K562 (cell line): ENCODE results near the gene H2BK1. TPM values are rescaled to one million over a fixed set of nuclear protein-coding genes. Genes with fewer than 3 reads are reported as not detected.

Source experiments
- ATF4 ChIP-seq: fragments of 450-650 bp; formaldehyde crosslinking; IDR thresholded peaks from 2 replicates; pipeline ENCODE4 v1.4.0; 2022; ENCODE audit warnings: mild to moderate bottlenecking, moderate library complexity
- CTBP1 ChIP-seq: fragments of 450-650 bp; IDR thresholded peaks from 2 replicates; pipeline ENCODE4 v1.6.1; 2016; ENCODE audit warnings: borderline replicate concordance
- EWSR1 ChIP-seq: fragments of 450-650 bp; IDR thresholded peaks from 2 replicates; pipeline ENCODE4 v1.6.1; 2018; ENCODE audit warnings: borderline replicate concordance, mild to moderate bottlenecking, low read depth, moderate library complexity; ENCODE audit not compliant: partially characterized antibody
- NEUROD1 ChIP-seq: fragments of 150-350 bp; IDR thresholded peaks from 2 replicates; pipeline ENCODE4 v1.6.1; 2014; ENCODE audit warnings: borderline replicate concordance, low read length, low read depth; ENCODE audit not compliant: partially characterized antibody
- NFE2 ChIP-seq: IDR thresholded peaks from 2 replicates; pipeline ENCODE4 v1.6.1; 2014; ENCODE audit warnings: antibody characterized with exemption, low read depth
- RBM17 ChIP-seq: fragments of 200-400 bp; formaldehyde crosslinking; IDR thresholded peaks from 2 replicates; pipeline ENCODE4 v1.6.1; 2017; ENCODE audit warnings: low read depth, mild to moderate bottlenecking, low read length, borderline replicate concordance
- SNIP1 ChIP-seq: fragments of 450-650 bp; IDR thresholded peaks from 2 replicates; pipeline ENCODE4 v1.7.1; 2017; ENCODE audit warnings: low read depth, mild to moderate bottlenecking
- TEAD1 ChIP-seq, 2 experiments: fragments of 450-650 bp in 1 of 2; sonication (generic) in 1 of 2; formaldehyde crosslinking; IDR thresholded peaks; 2 replicates each; pipeline versions ENCODE4 v1.4.0 to v1.8.0; 2020 to 2022; ENCODE audit warnings: mild to moderate bottlenecking in 2 of 2, missing genetic modification reagents in 1 of 2
- TEAD4 ChIP-seq, 2 experiments: sonication (generic) in 1 of 2; formaldehyde crosslinking in 1 of 2; IDR thresholded peaks; 2 replicates each; pipeline versions ENCODE4 v1.6.1 to v1.8.0; 2012 to 2022; ENCODE audit warnings: borderline replicate concordance in 1 of 2, inconsistent platforms in 1 of 2, low read length in 1 of 2, mild to moderate bottlenecking in 1 of 2, missing genetic modification reagents in 1 of 2
- ZNF12 ChIP-seq: sonication (generic); formaldehyde crosslinking; IDR thresholded peaks from 2 replicates; pipeline ENCODE4 v1.4.0; 2020; ENCODE audit warnings: mild to moderate bottlenecking, missing genetic modification reagents
- ZNF146 ChIP-seq: IDR thresholded peaks from one replicate; pipeline ENCODE4 v1.6.1; 2018; ENCODE audit warnings: missing compliant biosample characterization; ENCODE audit not compliant: unreplicated experiment
- ZNF274 ChIP-seq: IDR thresholded peaks from 2 replicates; pipeline ENCODE4 v1.6.1; 2011; ENCODE audit warnings: low read depth, mild to moderate bottlenecking, low read length, moderate library complexity, borderline replicate concordance
- polyA plus RNA-seq, 8 experiments: library from polyadenylated mRNA; depleted of rRNA in 4 of 8; stranded (reverse) in 5 of 8; unstranded in 3 of 8; fragments of >200 nt; fragmentation: Nextera tagmentation in 2 of 8; fragmentation: Illumina TruSeq in 1 of 8; extraction: Ambion mirVana in 2 of 8; extraction: Trizol in 1 of 8; gene quantifications; 2 replicates each; pipeline versions ENCODE4 v1.2.1 to v1.2.3, GENCODE V29; 2011 to 2014; ENCODE audit warnings: inconsistent platforms in 1 of 8, missing spikeins in 1 of 8
- total RNA-seq, 7 experiments: library from RNA; depleted of rRNA in 6 of 7; stranded (reverse); fragments of >200 nt in 6 of 7; fragmentation: Illumina TruSeq in 2 of 7; extraction: Trizol in 2 of 7; gene quantifications; 2 replicates each; pipeline versions ENCODE4 v1.2.1 to v1.2.3, GENCODE V29; 2011 to 2021; ENCODE audit warnings: low replicate concordance in 1 of 7
- TF ChIP-seq, protein P1 (sequence below), 2 experiments: fragments of 150-350 bp in 1 of 2; IDR thresholded peaks; 2 replicates each; pipeline ENCODE4 v1.6.1; 2012 to 2016; ENCODE audit warnings: low read depth in 2 of 2, low read length in 2 of 2, mild to moderate bottlenecking in 1 of 2, moderate library complexity in 1 of 2
- TF ChIP-seq, protein P2 (sequence below): sonication (generic); formaldehyde crosslinking; IDR thresholded peaks from 2 replicates; pipeline ENCODE4 v1.8.0; 2022; ENCODE audit warnings: missing genetic modification reagents, mild to moderate bottlenecking, borderline replicate concordance
- TF ChIP-seq, protein P3 (sequence below): fragments of 450-650 bp; IDR thresholded peaks from 2 replicates; pipeline ENCODE4 v1.7.0; 2016; ENCODE audit warnings: borderline replicate concordance
- TF ChIP-seq, protein P4 (sequence below): sonication (generic); formaldehyde crosslinking; IDR thresholded peaks from 2 replicates; pipeline ENCODE4 v1.8.0; 2022; ENCODE audit warnings: missing genetic modification reagents, mild to moderate bottlenecking, borderline replicate concordance

The H2BK1 gene
- total and polyA plus RNA-seq, 9 of the 15 experiments (the other 6 are each of a cell fraction or from before 2014, with no cell fraction given), result not detected

GRCh38 chr7:151228024-151228866 lies 18.0 kb upstream of the H2BK1 start (continued):
- TF ChIP-seq, protein P1, sequence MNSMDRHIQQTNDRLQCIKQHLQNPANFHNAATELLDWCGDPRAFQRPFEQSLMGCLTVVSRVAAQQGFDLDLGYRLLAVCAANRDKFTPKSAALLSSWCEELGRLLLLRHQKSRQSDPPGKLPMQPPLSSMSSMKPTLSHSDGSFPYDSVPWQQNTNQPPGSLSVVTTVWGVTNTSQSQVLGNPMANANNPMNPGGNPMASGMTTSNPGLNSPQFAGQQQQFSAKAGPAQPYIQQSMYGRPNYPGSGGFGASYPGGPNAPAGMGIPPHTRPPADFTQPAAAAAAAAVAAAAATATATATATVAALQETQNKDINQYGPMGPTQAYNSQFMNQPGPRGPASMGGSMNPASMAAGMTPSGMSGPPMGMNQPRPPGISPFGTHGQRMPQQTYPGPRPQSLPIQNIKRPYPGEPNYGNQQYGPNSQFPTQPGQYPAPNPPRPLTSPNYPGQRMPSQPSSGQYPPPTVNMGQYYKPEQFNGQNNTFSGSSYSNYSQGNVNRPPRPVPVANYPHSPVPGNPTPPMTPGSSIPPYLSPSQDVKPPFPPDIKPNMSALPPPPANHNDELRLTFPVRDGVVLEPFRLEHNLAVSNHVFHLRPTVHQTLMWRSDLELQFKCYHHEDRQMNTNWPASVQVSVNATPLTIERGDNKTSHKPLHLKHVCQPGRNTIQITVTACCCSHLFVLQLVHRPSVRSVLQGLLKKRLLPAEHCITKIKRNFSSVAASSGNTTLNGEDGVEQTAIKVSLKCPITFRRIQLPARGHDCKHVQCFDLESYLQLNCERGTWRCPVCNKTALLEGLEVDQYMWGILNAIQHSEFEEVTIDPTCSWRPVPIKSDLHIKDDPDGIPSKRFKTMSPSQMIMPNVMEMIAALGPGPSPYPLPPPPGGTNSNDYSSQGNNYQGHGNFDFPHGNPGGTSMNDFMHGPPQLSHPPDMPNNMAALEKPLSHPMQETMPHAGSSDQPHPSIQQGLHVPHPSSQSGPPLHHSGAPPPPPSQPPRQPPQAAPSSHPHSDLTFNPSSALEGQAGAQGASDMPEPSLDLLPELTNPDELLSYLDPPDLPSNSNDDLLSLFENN (IDR thresholded peaks at IDR 0.05; ENCODE audit: low read depth in 2 of 2, low read length in 2 of 2), result no peak
- TF ChIP-seq, protein P2, sequence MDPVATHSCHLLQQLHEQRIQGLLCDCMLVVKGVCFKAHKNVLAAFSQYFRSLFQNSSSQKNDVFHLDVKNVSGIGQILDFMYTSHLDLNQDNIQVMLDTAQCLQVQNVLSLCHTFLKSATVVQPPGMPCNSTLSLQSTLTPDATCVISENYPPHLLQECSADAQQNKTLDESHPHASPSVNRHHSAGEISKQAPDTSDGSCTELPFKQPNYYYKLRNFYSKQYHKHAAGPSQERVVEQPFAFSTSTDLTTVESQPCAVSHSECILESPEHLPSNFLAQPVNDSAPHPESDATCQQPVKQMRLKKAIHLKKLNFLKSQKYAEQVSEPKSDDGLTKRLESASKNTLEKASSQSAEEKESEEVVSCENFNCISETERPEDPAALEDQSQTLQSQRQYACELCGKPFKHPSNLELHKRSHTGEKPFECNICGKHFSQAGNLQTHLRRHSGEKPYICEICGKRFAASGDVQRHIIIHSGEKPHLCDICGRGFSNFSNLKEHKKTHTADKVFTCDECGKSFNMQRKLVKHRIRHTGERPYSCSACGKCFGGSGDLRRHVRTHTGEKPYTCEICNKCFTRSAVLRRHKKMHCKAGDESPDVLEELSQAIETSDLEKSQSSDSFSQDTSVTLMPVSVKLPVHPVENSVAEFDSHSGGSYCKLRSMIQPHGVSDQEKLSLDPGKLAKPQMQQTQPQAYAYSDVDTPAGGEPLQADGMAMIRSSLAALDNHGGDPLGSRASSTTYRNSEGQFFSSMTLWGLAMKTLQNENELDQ (CRISPR knock-in tag), result no peak
- TF ChIP-seq SNIP1 (no peak), ZNF12 (no peak), TEAD1 (CRISPR knock-in tag; IDR thresholded peaks at IDR 0.05) (no peak), EWSR1 (no peak), NEUROD1 (no peak), RBM17 (no peak), ATF4 (CRISPR knock-in tag) (no peak), TEAD4 (IDR thresholded peaks at IDR 0.05; ENCODE audit: low read length) (peak; percentile 63), TEAD4 (CRISPR knock-in tag; IDR thresholded peaks at IDR 0.05; ENCODE audit: borderline replicate concordance) (no peak), ZNF146 (CRISPR knock-in tag) (no peak), ZNF274 (no peak), CTBP1 (peak; percentile 71; the same call in 1 of the 2 replicates), NFE2 (peak; percentile 87)
- TF ChIP-seq, protein P3, sequence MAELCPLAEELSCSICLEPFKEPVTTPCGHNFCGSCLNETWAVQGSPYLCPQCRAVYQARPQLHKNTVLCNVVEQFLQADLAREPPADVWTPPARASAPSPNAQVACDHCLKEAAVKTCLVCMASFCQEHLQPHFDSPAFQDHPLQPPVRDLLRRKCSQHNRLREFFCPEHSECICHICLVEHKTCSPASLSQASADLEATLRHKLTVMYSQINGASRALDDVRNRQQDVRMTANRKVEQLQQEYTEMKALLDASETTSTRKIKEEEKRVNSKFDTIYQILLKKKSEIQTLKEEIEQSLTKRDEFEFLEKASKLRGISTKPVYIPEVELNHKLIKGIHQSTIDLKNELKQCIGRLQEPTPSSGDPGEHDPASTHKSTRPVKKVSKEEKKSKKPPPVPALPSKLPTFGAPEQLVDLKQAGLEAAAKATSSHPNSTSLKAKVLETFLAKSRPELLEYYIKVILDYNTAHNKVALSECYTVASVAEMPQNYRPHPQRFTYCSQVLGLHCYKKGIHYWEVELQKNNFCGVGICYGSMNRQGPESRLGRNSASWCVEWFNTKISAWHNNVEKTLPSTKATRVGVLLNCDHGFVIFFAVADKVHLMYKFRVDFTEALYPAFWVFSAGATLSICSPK, result no peak
- TF ChIP-seq, protein P4, sequence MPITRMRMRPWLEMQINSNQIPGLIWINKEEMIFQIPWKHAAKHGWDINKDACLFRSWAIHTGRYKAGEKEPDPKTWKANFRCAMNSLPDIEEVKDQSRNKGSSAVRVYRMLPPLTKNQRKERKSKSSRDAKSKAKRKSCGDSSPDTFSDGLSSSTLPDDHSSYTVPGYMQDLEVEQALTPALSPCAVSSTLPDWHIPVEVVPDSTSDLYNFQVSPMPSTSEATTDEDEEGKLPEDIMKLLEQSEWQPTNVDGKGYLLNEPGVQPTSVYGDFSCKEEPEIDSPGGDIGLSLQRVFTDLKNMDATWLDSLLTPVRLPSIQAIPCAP (CRISPR knock-in tag), result no peak
